ENCODE results near the gene SPTLC1.

Gene SPTLC1

GRCh38 chr9:92094655-92095054 is 20.6 kb downstream of the SPTLC1 start:
- peak; percentile 4 for DNase-seq (ENCODE audit: low read depth)

- DNase-seq (ENCODE audit: low read depth) = no peak
Observed at GRCh38 chr9:92077888-92078287, 37.3 kb downstream of the SPTLC1 start.

- no peak for DNase-seq (ENCODE audit: low read depth)
Observed at GRCh38 chr9:92071634-92072033, 43.6 kb downstream of the SPTLC1 start.

- no peak for DNase-seq (ENCODE audit: low read depth)
Observed at GRCh38 chr9:92066168-92066567, 49.0 kb downstream of the SPTLC1 start.

GRCh38 chr9:92064711-92065110 is 50.5 kb downstream of the SPTLC1 start:
- DNase-seq (ENCODE audit: low read depth) = peak; percentile 89

- DNase-seq (ENCODE audit: low read depth) = no peak
Observed at GRCh38 chr9:92061184-92061583, 54.0 kb downstream of the SPTLC1 start.

GRCh38 chr9:92059661-92060060 is 55.6 kb downstream of the SPTLC1 start:
- DNase-seq (ENCODE audit: low read depth) = no peak

- DNase-seq (ENCODE audit: low read depth) = no peak
Observed at GRCh38 chr9:92058723-92059444, 56.3 kb downstream of the SPTLC1 start.

- DNase-seq (ENCODE audit: low read depth) = no peak
Observed at GRCh38 chr9:92058026-92058425, 57.2 kb downstream of the SPTLC1 start.

- DNase-seq (ENCODE audit: low read depth) = no peak
Observed at GRCh38 chr9:92057226-92057625, 58.0 kb downstream of the SPTLC1 start.

GRCh38 chr9:92055624-92056023 is 59.6 kb downstream of the SPTLC1 start:
- DNase-seq (ENCODE audit: low read depth) = no peak

- DNase-seq (ENCODE audit: low read depth) = peak; percentile 84
Observed at GRCh38 chr9:92048924-92049625, 66.1 kb downstream of the SPTLC1 start.

GRCh38 chr9:92047500-92047899 is 67.7 kb downstream of the SPTLC1 start:
- DNase-seq (ENCODE audit: low read depth) = no peak

- no peak for DNase-seq (ENCODE audit: low read depth)
Observed at GRCh38 chr9:92046676-92047075, 68.5 kb downstream of the SPTLC1 start.

- DNase-seq (ENCODE audit: low read depth) = no peak
Observed at GRCh38 chr9:92044936-92045335, 70.3 kb downstream of the SPTLC1 start.

- no peak for DNase-seq (ENCODE audit: low read depth)
Observed at GRCh38 chr9:92043002-92043401, 72.2 kb downstream of the SPTLC1 start.

- DNase-seq (ENCODE audit: low read depth) = no peak
Observed at GRCh38 chr9:92042260-92042659, 73.0 kb downstream of the SPTLC1 start.

- no peak for DNase-seq (ENCODE audit: low read depth)
Observed at GRCh38 chr9:92036756-92037155, 78.5 kb downstream of the SPTLC1 start.

GRCh38 chr9:92036411-92036746 is 78.8 kb downstream of the SPTLC1 start:
- DNase-seq (ENCODE audit: low read depth) = no peak

GRCh38 chr9:92035687-92036410 is 79.4 kb downstream of the SPTLC1 start:
- DNase-seq (ENCODE audit: low read depth) = peak; percentile 94

GRCh38 chr9:92035146-92035545 is 80.1 kb downstream of the SPTLC1 start:
- DNase-seq (ENCODE audit: low read depth) = peak; percentile 94

- no peak for DNase-seq (ENCODE audit: low read depth)
Observed at GRCh38 chr9:92033991-92034390, 81.2 kb downstream of the SPTLC1 start.

GRCh38 chr9:92033307-92033706 is 81.9 kb downstream of the SPTLC1 start:
- DNase-seq (ENCODE audit: low read depth) = no peak

Measured in fibroblast of gingiva (primary cell).